Astrocyte (in vitro differentiated cells and primary cell): Measurements from ENCODE around the gene DLGAP4. TPM values are rescaled to one million over a fixed set of nuclear protein-coding genes. Genes with fewer than 3 reads are reported as not detected.

Experiments
- DNase-seq: peaks from one replicate; pipeline ENCODE4 v3.0.0-alpha.2; 2010; ENCODE audit warnings: low read depth
- FAIRE-seq: peaks from 2 replicates; lab custom pipeline; 2011; peaks lifted over from hg19 to GRCh38; lab: Jason Lieb, UNC
- H2AFZ ChIP-seq: 2 replicates; pipeline ENCODE4 v1.6.0; 2012; ENCODE audit warnings: low read depth, low read length, inconsistent platforms
- H3K27ac ChIP-seq: 2 replicates; pipeline ENCODE4 v1.5.1; 2011; ENCODE audit warnings: low read depth, low read length, inconsistent platforms
- H3K27me3 ChIP-seq: 2 replicates; pipeline ENCODE4 v1.6.0; 2011; ENCODE audit warnings: low read length, inconsistent platforms; ENCODE audit not compliant: insufficient read depth
- H3K36me3 ChIP-seq: 2 replicates; pipeline ENCODE4 v1.5.1; 2011; ENCODE audit warnings: low read length, inconsistent platforms; ENCODE audit not compliant: insufficient read depth
- H3K4me1 ChIP-seq: 2 replicates; pipeline ENCODE4 v1.5.1; 2011; ENCODE audit warnings: low read length, inconsistent platforms; ENCODE audit not compliant: insufficient read depth
- H3K4me2 ChIP-seq: 2 replicates; pipeline ENCODE4 v1.6.0; 2012; ENCODE audit warnings: low read length, inconsistent platforms
- H3K4me3 ChIP-seq: 2 replicates; pipeline ENCODE4 v1.5.1; 2011; ENCODE audit warnings: low read depth, mild to moderate bottlenecking, low read length, inconsistent platforms; ENCODE audit not compliant: insufficient read depth
- H3K79me2 ChIP-seq: 2 replicates; pipeline ENCODE4 v1.6.0; 2012; ENCODE audit warnings: mild to moderate bottlenecking, low read length, inconsistent platforms; ENCODE audit not compliant: insufficient read depth
- H3K9ac ChIP-seq: 2 replicates; pipeline ENCODE4 v1.6.0; 2012; ENCODE audit warnings: mild to moderate bottlenecking, low read length, inconsistent platforms
- H3K9me3 ChIP-seq: 2 replicates; pipeline ENCODE4 v1.5.1; 2012; ENCODE audit warnings: low read depth, mild to moderate bottlenecking, low read length, inconsistent platforms; ENCODE audit not compliant: insufficient read depth
- H4K20me1 ChIP-seq: 2 replicates; pipeline ENCODE4 v1.6.0; 2012; ENCODE audit warnings: low read length, inconsistent platforms; ENCODE audit not compliant: insufficient read depth
- H3K27ac Mint-ChIP-seq: one replicate; pipeline ENCODE4 v1.8.0; 2021; ENCODE audit warnings: mild to moderate bottlenecking, mixed read lengths; ENCODE audit not compliant: unreplicated experiment
- H3K27me3 Mint-ChIP-seq: one replicate; pipeline ENCODE4 v1.8.0; 2021; ENCODE audit warnings: low read depth, mixed read lengths; ENCODE audit not compliant: unreplicated experiment
- H3K36me3 Mint-ChIP-seq: one replicate; pipeline ENCODE4 v1.8.0; 2021; ENCODE audit warnings: low read depth, mixed read lengths; ENCODE audit not compliant: unreplicated experiment
- H3K4me1 Mint-ChIP-seq: one replicate; pipeline ENCODE4 v1.8.0; 2021; ENCODE audit warnings: low read depth, mixed read lengths; ENCODE audit not compliant: unreplicated experiment
- H3K4me3 Mint-ChIP-seq: one replicate; pipeline ENCODE4 v1.8.0; 2021; ENCODE audit warnings: mild to moderate bottlenecking, moderate library complexity, mixed read lengths; ENCODE audit not compliant: unreplicated experiment
- H3K9me3 Mint-ChIP-seq: one replicate; pipeline ENCODE4 v1.8.0; 2021; ENCODE audit warnings: mild to moderate bottlenecking, mixed read lengths; ENCODE audit not compliant: unreplicated experiment
- CTCF ChIP-seq: IDR thresholded peaks from 2 replicates; pipeline ENCODE4 v1.5.1; 2011; ENCODE audit warnings: low read depth, mild to moderate bottlenecking, inconsistent platforms, low read length, moderate library complexity; ENCODE audit not compliant: insufficient read depth
- EZH2 ChIP-seq: IDR thresholded peaks from 2 replicates; pipeline ENCODE4 v1.6.1; 2012; ENCODE audit warnings: mild to moderate bottlenecking, low read length, inconsistent platforms; ENCODE audit not compliant: insufficient read depth
- total RNA-seq: library from RNA; stranded (reverse); gene quantifications from 2 replicates; pipeline ENCODE4 v1.2.1, GENCODE V29; 2021

Gene DLGAP4
- total RNA-seq, 1 donor from 2014 or later, result 135 TPM

- no peak overlapping the region for H3K4me3 Mint-ChIP-seq
- H3K4me3 ChIP-seq, result no peak overlapping the region
- H2AFZ ChIP-seq, result no peak overlapping the region
- no peaks in the 10 kb centered on the region for H3K36me3 ChIP-seq
- no peaks in the 10 kb centered on the region for H3K4me1 Mint-ChIP-seq
- no peaks in the 10 kb centered on the region for H3K36me3 Mint-ChIP-seq
- TF ChIP-seq EZH2 (no peak), CTCF (no peak)
- DNase-seq, result no peak
- no peak overlapping the region for H3K4me2 ChIP-seq
- FAIRE-seq, result no peak
- no peaks in the 10 kb centered on the region for H3K79me2 ChIP-seq
- peaks cover 34% of the 10 kb centered on the region for H3K27me3 Mint-ChIP-seq
- H3K27me3 ChIP-seq, result peaks cover 12% of the 10 kb centered on the region
- H3K27ac ChIP-seq, result no peak overlapping the region
- no peaks in the 10 kb centered on the region for H3K9me3 ChIP-seq
- no peaks in the 10 kb centered on the region for H4K20me1 ChIP-seq
- no peak overlapping the region for H3K27ac Mint-ChIP-seq
- no peak overlapping the region for H3K9ac ChIP-seq
- H3K9me3 Mint-ChIP-seq, result no peaks in the 10 kb centered on the region
- H3K4me1 ChIP-seq, result no peaks in the 10 kb centered on the region
Observed at GRCh38 chr20:36370991-36371790, 65.1 kb downstream of the DLGAP4 start.

- H3K36me3 Mint-ChIP-seq, result no peaks in the 10 kb centered on the region
- TF ChIP-seq CTCF (no peak), EZH2 (no peak)
- FAIRE-seq (no peak), DNase-seq (no peak)
- H3K9me3 Mint-ChIP-seq, result no peaks in the 10 kb centered on the region
- H3K4me3 Mint-ChIP-seq, result no peak overlapping the region
- H4K20me1 ChIP-seq, result no peaks in the 10 kb centered on the region
- no peaks in the 10 kb centered on the region for H3K36me3 ChIP-seq
- no peak overlapping the region for H3K27ac ChIP-seq
- no peak overlapping the region for H3K9ac ChIP-seq
- peaks cover 13% of the 10 kb centered on the region for H3K27me3 ChIP-seq
- peaks cover 41% of the 10 kb centered on the region for H3K27me3 Mint-ChIP-seq
- no peak overlapping the region for H3K27ac Mint-ChIP-seq
- no peak overlapping the region for H3K4me2 ChIP-seq
- no peaks in the 10 kb centered on the region for H3K79me2 ChIP-seq
- no peaks in the 10 kb centered on the region for H3K4me1 ChIP-seq
- H3K4me1 Mint-ChIP-seq, result no peaks in the 10 kb centered on the region
- no peak overlapping the region for H2AFZ ChIP-seq
- H3K9me3 ChIP-seq, result no peaks in the 10 kb centered on the region
- H3K4me3 ChIP-seq, result no peak overlapping the region
Observed at GRCh38 chr20:36372666-36373065, 66.5 kb downstream of the DLGAP4 start.

- DNase-seq (no peak), FAIRE-seq (no peak)
- Histone ChIP-seq H3K9me3 (no peaks in the 10 kb centered on the region), H2AFZ (no peak overlapping the region), H3K9ac (no peak overlapping the region), H3K4me2 (no peak overlapping the region), H3K4me3 (no peak overlapping the region), H4K20me1 (no peaks in the 10 kb centered on the region), H3K4me1 (no peaks in the 10 kb centered on the region), H3K36me3 (no peaks in the 10 kb centered on the region), H3K27ac (no peak overlapping the region), H3K79me2 (no peaks in the 10 kb centered on the region), H3K27me3 (peaks cover 13% of the 10 kb centered on the region)
- H3K27ac Mint-ChIP-seq, result no peak overlapping the region
- TF ChIP-seq EZH2, result no peak
- no peak overlapping the region for H3K4me3 Mint-ChIP-seq
- H3K36me3 Mint-ChIP-seq, result no peaks in the 10 kb centered on the region
- H3K9me3 Mint-ChIP-seq, result no peaks in the 10 kb centered on the region
- no peaks in the 10 kb centered on the region for H3K4me1 Mint-ChIP-seq
- H3K27me3 Mint-ChIP-seq, result peaks cover 41% of the 10 kb centered on the region
Observed at GRCh38 chr20:36373089-36373488, 67.0 kb downstream of the DLGAP4 start.
